ENCODE data around the gene IKBKE.

The IKBKE gene

DNA sequence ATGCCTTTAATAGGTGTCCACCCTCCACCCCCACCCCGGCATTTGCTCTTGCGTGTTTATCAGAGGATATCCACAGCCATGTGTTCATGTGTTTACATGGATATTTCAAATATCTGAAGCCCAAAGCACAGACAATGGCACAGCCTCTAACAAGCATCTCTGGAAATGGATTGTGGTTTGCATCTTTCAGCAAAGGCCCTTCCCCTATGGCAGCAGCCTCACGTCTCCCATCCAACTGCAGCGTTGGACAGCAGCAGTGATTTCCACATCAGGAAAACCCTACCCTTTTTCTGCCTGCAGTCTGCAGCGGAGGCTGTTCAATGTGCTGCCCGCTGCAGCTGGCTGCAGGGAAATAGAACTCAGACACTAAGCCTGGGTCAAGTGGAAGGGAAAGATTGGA, 38.7 kb downstream of the IKBKE start:
- no peaks in the 10 kb centered on the region for H3K27me3 ChIP-seq (replicated peaks; ENCODE audit: control insufficient read depth, insufficient read depth, low read length)

DNA sequence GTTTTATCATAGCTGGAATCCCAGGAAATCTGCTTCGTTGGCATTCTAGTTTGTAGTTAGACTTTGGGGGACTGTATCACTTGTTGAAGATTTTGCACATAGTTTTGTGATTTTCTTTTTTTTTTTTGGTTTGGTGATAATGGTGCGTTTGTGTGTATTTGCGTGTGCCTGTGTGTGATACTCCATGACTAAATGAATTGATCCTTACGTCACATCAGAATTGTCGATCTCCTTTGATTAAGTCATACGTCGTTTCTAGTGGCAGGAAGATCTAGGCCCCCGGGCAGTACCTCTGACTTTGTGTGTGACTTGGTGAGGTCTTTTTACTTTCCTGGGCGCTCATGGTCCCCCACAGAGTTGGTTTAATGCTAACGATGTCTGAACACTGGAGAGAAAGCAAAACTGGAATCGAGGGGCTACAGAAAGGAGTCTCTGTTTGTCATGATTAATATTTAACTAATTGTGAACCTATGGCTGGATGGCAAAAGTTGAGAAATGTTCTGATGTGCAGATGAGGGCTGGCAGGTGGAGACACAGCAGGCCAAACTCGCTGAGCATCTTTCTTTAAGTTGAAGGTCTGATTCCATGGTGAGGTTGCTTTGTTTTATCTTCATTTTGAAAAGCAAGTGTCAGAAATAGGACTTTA, 39.5 kb downstream of the IKBKE start:
- no peaks in the 10 kb centered on the region for H3K9me3 ChIP-seq (ENCODE audit: control insufficient read depth, low read length)
- H3K36me3 ChIP-seq (ENCODE audit: control insufficient read depth, insufficient read depth, low read length, severe bottlenecking) = no peaks in the 10 kb centered on the region
- H3K4me1 ChIP-seq (ENCODE audit: control insufficient read depth, insufficient read depth, low read length) = peaks cover 49% of the 10 kb centered on the region
- no peak overlapping the region for H3K9ac ChIP-seq (ENCODE audit: low read length)
- H3K27me3 ChIP-seq (replicated peaks; ENCODE audit: control insufficient read depth, insufficient read depth, low read length) = no peaks in the 10 kb centered on the region
- no peak for DNase-seq (ENCODE audit: low read depth)
- H3K4me3 ChIP-seq (ENCODE audit: low read length) = no peak overlapping the region

More for the DNA sequence above, 38.7 kb downstream of the IKBKE start:
- H3K9ac ChIP-seq (ENCODE audit: low read length) = no peak overlapping the region
- no peaks in the 10 kb centered on the region for H3K9me3 ChIP-seq (ENCODE audit: control insufficient read depth, low read length)
- peak; percentile 83 for DNase-seq (ENCODE audit: low read depth)
- no peak overlapping the region for H3K4me3 ChIP-seq (ENCODE audit: low read length)
- H3K4me1 ChIP-seq (ENCODE audit: control insufficient read depth, insufficient read depth, low read length) = peaks cover 48% of the 10 kb centered on the region
- no peaks in the 10 kb centered on the region for H3K36me3 ChIP-seq (ENCODE audit: control insufficient read depth, insufficient read depth, low read length, severe bottlenecking)

DNA sequence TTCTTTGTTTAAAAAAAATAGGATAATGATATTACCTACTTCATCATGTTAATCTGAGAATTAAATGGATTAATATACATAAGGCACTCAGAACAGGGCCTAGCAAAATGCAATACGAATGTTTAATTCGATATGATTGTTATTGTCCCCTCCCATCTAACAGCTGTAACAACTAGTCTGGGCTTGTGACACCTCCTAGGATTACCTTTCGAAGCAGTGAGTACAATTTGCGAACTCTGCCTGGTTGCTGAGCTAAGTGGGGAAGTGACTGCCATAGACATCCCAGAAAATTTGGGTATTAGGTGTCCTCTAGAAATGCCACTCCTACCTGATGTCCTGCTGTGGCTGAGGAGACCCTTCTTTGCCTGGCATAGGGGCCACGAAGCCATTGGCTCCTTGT, 40.1 kb downstream of the IKBKE start:
- H3K27me3 ChIP-seq (replicated peaks; ENCODE audit: control insufficient read depth, insufficient read depth, low read length) = no peaks in the 10 kb centered on the region
- no peak for DNase-seq (ENCODE audit: low read depth)
- H3K9me3 ChIP-seq (ENCODE audit: control insufficient read depth, low read length) = no peaks in the 10 kb centered on the region
- no peaks in the 10 kb centered on the region for H3K36me3 ChIP-seq (ENCODE audit: control insufficient read depth, insufficient read depth, low read length, severe bottlenecking)
- H3K4me3 ChIP-seq (ENCODE audit: low read length) = no peak overlapping the region
- H3K4me1 ChIP-seq (ENCODE audit: control insufficient read depth, insufficient read depth, low read length) = peaks cover 49% of the 10 kb centered on the region
- no peak overlapping the region for H3K9ac ChIP-seq (ENCODE audit: low read length)

DNA sequence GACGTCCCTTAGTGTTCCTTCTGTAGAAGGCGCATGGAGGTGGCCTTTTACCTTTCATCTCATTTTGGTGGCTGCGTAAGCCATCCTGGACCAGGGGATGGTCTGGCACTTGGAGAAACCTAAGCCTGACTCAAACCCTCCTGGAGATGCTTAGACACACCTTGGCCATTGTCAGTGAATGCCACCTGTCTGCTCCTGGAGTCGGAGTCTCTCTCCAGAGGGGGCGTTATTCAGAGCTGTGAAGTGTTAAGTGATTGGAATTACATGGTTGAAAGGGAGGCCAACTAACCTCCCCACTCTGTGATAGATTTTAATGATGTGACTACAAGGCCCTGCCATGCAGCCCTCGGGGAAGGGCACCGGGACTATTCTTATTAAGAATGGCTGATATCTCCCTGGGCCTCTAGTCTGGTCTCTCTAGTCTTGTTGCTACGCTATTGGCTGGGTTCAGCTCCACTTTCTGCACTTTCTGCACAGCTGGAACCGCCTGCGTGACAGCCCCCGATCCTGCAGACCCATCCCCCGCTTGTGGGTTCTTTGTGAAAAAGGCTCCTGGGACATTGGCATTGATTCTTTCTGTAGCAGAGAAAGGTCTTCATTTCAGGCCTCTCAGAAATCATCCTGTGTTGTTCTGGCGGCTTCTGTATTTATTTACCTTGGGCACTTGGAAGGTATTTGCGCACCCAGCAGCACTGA, 41.2 kb downstream of the IKBKE start:
- Histone ChIP-seq H3K4me1 (ENCODE audit: control insufficient read depth, insufficient read depth, low read length) (peaks cover 49% of the 10 kb centered on the region), H3K27me3 (replicated peaks; ENCODE audit: control insufficient read depth, insufficient read depth, low read length) (no peaks in the 10 kb centered on the region), H3K4me3 (ENCODE audit: low read length) (no peak overlapping the region), H3K9me3 (ENCODE audit: control insufficient read depth, low read length) (no peaks in the 10 kb centered on the region), H3K9ac (ENCODE audit: low read length) (peak overlapping the region; percentile 68), H3K36me3 (ENCODE audit: control insufficient read depth, insufficient read depth, low read length, severe bottlenecking) (no peaks in the 10 kb centered on the region)
- DNase-seq (ENCODE audit: low read depth) = no peak

DNA sequence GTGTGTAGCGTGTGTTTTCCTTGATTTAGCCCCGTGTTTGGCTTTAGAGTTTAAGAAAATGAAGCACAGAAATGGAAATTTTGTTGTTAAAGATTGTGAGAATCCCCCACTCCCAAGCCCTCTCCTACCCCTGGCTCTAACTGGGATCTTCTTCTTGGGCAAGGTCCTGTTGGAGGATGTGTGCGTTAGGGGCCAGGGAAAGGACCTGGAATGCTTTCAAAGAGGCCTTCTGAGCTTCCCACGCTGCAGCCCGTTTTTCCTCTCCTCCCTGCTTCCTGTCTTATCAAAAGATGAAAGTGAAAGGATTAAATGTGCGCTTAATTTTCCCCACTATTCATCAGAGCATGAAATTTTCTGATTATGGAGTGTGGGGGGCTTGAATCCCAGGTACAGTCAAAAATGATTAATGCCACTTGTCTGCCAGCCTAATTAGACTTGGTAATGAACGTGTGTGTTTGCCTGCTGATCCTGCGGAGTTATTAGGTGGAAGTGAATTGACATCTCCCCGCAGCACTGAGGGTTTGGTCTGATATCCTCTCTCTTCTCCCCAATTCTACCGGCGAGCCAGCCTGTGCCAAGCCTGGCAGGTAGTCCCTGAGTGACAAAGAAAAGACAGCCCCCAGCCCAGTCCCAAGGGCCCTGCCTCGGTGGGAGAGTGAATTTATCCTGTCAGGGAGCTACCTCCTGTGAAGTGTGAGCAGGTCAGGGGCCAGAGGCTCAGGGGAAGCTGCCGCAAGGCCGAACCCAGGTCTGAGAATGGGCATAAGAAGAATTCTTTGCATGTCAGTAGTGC, 42.0 kb downstream of the IKBKE start:
- peaks cover 49% of the 10 kb centered on the region for H3K4me1 ChIP-seq (ENCODE audit: control insufficient read depth, insufficient read depth, low read length)
- no peaks in the 10 kb centered on the region for H3K27me3 ChIP-seq (replicated peaks; ENCODE audit: control insufficient read depth, insufficient read depth, low read length)
- peak overlapping the region; percentile 14 for H3K4me3 ChIP-seq (ENCODE audit: low read length)
- no peaks in the 10 kb centered on the region for H3K9me3 ChIP-seq (ENCODE audit: control insufficient read depth, low read length)
- H3K9ac ChIP-seq (ENCODE audit: low read length) = peak overlapping the region; percentile 68
- no peaks in the 10 kb centered on the region for H3K36me3 ChIP-seq (ENCODE audit: control insufficient read depth, insufficient read depth, low read length, severe bottlenecking)
- no peak for DNase-seq (ENCODE audit: low read depth)

DNA sequence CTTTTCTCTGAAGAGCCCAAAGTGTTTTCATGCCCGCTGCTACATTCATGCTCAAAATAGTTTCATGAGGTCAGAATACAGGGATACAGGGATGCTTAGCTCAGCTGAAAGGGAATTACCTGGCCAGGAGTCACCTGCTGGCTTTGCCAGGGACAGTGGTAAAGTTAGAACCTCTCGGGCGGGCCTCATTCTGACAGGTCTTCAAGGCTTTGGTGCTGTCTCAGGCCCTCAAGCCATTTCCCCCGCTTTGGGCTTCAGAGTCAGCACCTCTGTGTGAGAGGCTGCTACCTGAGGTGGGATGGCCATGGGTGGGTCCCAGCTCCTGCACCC, 42.5 kb downstream of the IKBKE start:
- Histone ChIP-seq H3K4me1 (ENCODE audit: control insufficient read depth, insufficient read depth, low read length) (peaks cover 49% of the 10 kb centered on the region), H3K36me3 (ENCODE audit: control insufficient read depth, insufficient read depth, low read length, severe bottlenecking) (no peaks in the 10 kb centered on the region), H3K27me3 (replicated peaks; ENCODE audit: control insufficient read depth, insufficient read depth, low read length) (no peaks in the 10 kb centered on the region), H3K9me3 (ENCODE audit: control insufficient read depth, low read length) (no peaks in the 10 kb centered on the region), H3K9ac (ENCODE audit: low read length) (peak overlapping the region; percentile 68), H3K4me3 (ENCODE audit: low read length) (no peak overlapping the region)
- DNase-seq (ENCODE audit: low read depth) = no peak

DNA sequence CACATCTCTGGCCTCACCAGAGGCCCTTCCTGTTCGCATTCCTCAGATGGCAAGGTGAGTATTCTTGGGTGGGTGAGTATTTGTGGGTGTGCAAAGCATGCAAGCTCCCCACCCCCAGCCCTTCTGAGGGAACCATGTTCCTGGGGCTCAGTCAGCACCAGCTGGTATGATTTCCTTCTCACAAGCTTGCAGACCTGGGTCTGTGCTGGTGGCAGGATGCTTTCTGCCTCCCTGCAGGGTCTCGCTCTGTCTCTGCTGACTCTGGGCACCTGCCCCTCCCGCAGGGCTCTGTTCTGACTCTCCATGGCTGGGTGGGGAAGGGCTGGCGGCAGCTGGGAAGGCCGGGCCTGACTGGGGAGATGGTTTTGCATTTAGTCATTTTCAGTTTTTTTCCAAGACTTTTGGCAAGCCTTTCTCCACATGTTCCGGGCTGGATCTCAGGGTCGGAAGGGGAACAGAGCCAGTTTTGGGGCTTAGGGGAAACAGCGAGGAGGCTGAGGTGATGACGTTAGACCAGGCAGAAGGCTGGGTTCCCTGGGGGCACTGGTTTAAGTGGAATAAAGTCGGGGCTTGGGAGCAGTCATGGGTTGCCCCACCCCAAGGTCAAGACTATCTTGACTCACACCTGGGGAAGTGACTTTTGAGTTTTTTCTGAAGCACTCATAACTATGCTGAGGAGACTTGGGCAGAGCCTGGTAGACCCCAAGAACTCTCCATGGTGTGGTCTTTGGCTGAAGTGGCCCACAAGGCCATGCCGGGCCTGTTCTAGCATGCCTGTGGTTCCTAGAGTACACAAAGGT, 43.2 kb downstream of the IKBKE start:
- no peaks in the 10 kb centered on the region for H3K9me3 ChIP-seq (ENCODE audit: control insufficient read depth, low read length)
- H3K36me3 ChIP-seq (ENCODE audit: control insufficient read depth, insufficient read depth, low read length, severe bottlenecking) = no peaks in the 10 kb centered on the region
- H3K4me1 ChIP-seq (ENCODE audit: control insufficient read depth, insufficient read depth, low read length) = peaks cover 46% of the 10 kb centered on the region
- H3K4me3 ChIP-seq (ENCODE audit: low read length) = peak overlapping the region; percentile 51
- peak overlapping the region; percentile 43 for H3K9ac ChIP-seq (ENCODE audit: low read length)
- no peaks in the 10 kb centered on the region for H3K27me3 ChIP-seq (replicated peaks; ENCODE audit: control insufficient read depth, insufficient read depth, low read length)
- peak; percentile 93 for DNase-seq (ENCODE audit: low read depth)

DNA sequence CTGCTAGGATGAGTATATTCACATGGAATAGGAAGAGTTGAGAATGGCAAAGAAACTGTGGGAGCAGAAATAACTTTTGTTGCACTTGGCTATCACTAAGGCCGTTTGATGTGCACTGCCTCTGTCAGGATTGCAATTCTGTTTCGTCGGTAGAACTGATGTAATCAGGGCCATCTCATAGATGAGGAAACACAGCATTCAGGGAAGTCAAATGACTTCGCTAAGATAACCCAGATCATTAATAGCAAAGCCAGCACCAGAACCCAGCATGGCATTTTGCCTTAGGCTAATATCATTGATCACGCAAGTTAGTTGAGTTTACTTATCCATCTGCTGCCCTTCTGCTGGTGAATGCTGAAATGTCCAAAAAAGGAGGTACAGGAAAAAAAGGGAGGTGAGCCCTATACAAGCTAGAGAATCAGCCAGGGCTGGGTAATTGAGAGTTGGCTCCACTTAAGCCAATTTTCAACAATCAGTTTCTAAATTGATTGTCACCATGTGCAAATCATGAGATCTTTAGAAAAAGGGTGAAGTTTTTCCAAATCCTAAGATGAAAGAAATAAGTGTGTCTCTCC, 44.6 kb downstream of the IKBKE start:
- H3K9ac ChIP-seq (ENCODE audit: low read length) = peak overlapping the region; percentile 27
- peaks cover 36% of the 10 kb centered on the region for H3K4me1 ChIP-seq (ENCODE audit: control insufficient read depth, insufficient read depth, low read length)
- no peaks in the 10 kb centered on the region for H3K9me3 ChIP-seq (ENCODE audit: control insufficient read depth, low read length)
- no peaks in the 10 kb centered on the region for H3K27me3 ChIP-seq (replicated peaks; ENCODE audit: control insufficient read depth, insufficient read depth, low read length)
- H3K36me3 ChIP-seq (ENCODE audit: control insufficient read depth, insufficient read depth, low read length, severe bottlenecking) = no peaks in the 10 kb centered on the region
- no peak for DNase-seq (ENCODE audit: low read depth)
- no peak overlapping the region for H3K4me3 ChIP-seq (ENCODE audit: low read length)

DNA sequence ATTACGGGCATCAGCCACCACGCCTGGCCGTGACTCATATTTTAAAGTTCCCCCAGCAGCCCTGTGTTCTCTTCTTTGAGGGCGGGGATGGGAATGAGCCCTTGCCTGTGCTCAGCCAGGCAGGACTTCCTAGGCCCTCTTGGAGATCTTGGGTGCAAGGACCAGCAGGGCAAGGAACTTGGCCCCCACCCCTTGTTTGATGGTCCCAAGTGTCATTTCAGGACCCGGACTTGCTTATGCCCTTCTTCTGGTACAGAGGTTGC, 46.4 kb downstream of the IKBKE start:
- H3K9ac ChIP-seq (ENCODE audit: low read length) = no peak overlapping the region
- H3K9me3 ChIP-seq (ENCODE audit: control insufficient read depth, low read length) = no peaks in the 10 kb centered on the region
- no peaks in the 10 kb centered on the region for H3K27me3 ChIP-seq (replicated peaks; ENCODE audit: control insufficient read depth, insufficient read depth, low read length)
- no peaks in the 10 kb centered on the region for H3K36me3 ChIP-seq (ENCODE audit: control insufficient read depth, insufficient read depth, low read length, severe bottlenecking)
- H3K4me1 ChIP-seq (ENCODE audit: control insufficient read depth, insufficient read depth, low read length) = peaks cover 36% of the 10 kb centered on the region
- no peak for DNase-seq (ENCODE audit: low read depth)
- H3K4me3 ChIP-seq (ENCODE audit: low read length) = no peak overlapping the region

DNA sequence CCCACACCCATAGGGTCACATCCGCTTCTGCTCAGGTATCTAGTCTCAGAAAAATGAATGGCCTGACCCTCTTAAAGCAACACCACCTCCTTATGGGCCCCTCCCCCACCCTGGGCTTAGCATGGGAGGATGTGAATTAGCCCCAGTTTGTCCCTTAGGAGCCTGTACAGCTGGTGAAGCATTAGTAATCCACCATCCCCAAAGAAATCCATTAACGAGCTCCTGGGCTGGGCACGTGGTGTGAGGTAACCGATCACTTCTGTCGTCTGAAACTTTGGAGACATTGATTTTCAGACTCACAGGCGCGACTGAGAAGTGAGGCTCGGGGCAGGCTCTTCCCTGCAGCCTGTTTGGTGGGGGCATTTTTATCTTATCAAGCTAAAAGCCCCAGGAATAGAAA, 47.5 kb downstream of the IKBKE start:
- Histone ChIP-seq H3K9ac (ENCODE audit: low read length) (no peak overlapping the region), H3K27me3 (replicated peaks; ENCODE audit: control insufficient read depth, insufficient read depth, low read length) (no peaks in the 10 kb centered on the region), H3K36me3 (ENCODE audit: control insufficient read depth, insufficient read depth, low read length, severe bottlenecking) (no peaks in the 10 kb centered on the region), H3K9me3 (ENCODE audit: control insufficient read depth, low read length) (no peaks in the 10 kb centered on the region), H3K4me1 (ENCODE audit: control insufficient read depth, insufficient read depth, low read length) (peaks cover 27% of the 10 kb centered on the region), H3K4me3 (ENCODE audit: low read length) (no peak overlapping the region)
- no peak for DNase-seq (ENCODE audit: low read depth)

DNA sequence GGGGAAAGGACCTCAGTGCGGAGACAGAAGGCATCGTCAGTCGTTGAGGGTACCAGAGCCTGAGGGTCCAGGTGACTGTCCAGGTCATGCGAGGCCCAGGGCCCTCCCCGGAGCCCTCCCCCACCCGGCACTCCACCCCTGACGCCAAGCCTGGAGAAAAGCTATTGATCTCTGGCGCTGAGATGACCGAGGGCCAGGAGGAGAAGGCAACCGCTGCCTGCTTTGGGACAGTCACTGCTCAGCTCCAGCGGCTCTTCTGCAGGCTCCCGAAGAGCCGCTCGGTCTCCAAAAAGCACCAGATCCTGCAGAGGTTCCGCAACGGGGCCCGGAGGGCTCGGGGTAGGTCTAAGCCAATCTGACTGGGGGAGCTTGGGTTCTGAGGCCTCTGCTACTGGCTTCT, 47.9 kb downstream of the IKBKE start:
- H3K9ac ChIP-seq (ENCODE audit: low read length) = no peak overlapping the region
- H3K4me3 ChIP-seq (ENCODE audit: low read length) = no peak overlapping the region
- H3K27me3 ChIP-seq (replicated peaks; ENCODE audit: control insufficient read depth, insufficient read depth, low read length) = no peaks in the 10 kb centered on the region
- no peaks in the 10 kb centered on the region for H3K9me3 ChIP-seq (ENCODE audit: control insufficient read depth, low read length)
- no peaks in the 10 kb centered on the region for H3K36me3 ChIP-seq (ENCODE audit: control insufficient read depth, insufficient read depth, low read length, severe bottlenecking)
- no peak for DNase-seq (ENCODE audit: low read depth)
- H3K4me1 ChIP-seq (ENCODE audit: control insufficient read depth, insufficient read depth, low read length) = peaks cover 23% of the 10 kb centered on the region

All from adipocyte (in vitro differentiated cells).